Stimulated activated effector memory CD8-positive, alpha-beta T cell treated with anti-CD3 and anti-CD28 coated beads, Interleukin-12 subunit alpha, Interleukin-12 subunit beta, amount 100 ng/mL, for 72 hours (primary cell): Measurements from ENCODE around the gene OTX2.

ENCODE experiments used
- ATAC-seq: fragments of 150-1000 bp; cut with Tn5 transposase; 2 replicates; pipeline ENCODE4 v1.10.0; 2021
- DNase-seq, 2 donors: peaks; one replicate each; pipeline ENCODE4 v3.0.0; 2021 to 2022; ENCODE audit warnings: low spot score in 2 of 2
- H3K27ac Mint-ChIP-seq: one replicate; pipeline ENCODE4 v1.8.0; 2022; ENCODE audit warnings: mild to moderate bottlenecking, mixed read lengths
- H3K36me3 Mint-ChIP-seq: one replicate; pipeline ENCODE4 v1.8.0; 2022; ENCODE audit warnings: mild to moderate bottlenecking, mixed read lengths
- H3K4me1 Mint-ChIP-seq: one replicate; pipeline ENCODE4 v1.8.0; 2022; ENCODE audit warnings: mixed read lengths
- H3K4me3 Mint-ChIP-seq: one replicate; pipeline ENCODE4 v1.8.0; 2022; ENCODE audit warnings: mild to moderate bottlenecking, mixed read lengths
- H3K9me3 Mint-ChIP-seq: one replicate; pipeline ENCODE4 v1.8.0; 2022; ENCODE audit warnings: mixed read lengths

Gene OTX2

GRCh38 chr14:56816574-56817391 is 6.5 kb upstream of the OTX2 start:
- DNase-seq (no peak), ATAC-seq (no peak)
- H3K4me3 Mint-ChIP-seq = no peak overlapping the region
- H3K9me3 Mint-ChIP-seq = no peaks in the 10 kb centered on the region
- no peak overlapping the region for H3K27ac Mint-ChIP-seq
- H3K36me3 Mint-ChIP-seq = no peaks in the 10 kb centered on the region
- no peaks in the 10 kb centered on the region for H3K4me1 Mint-ChIP-seq

- Mint-ChIP-seq H3K4me3 (no peak overlapping the region), H3K36me3 (no peaks in the 10 kb centered on the region), H3K9me3 (no peaks in the 10 kb centered on the region), H3K4me1 (peaks cover 6% of the 10 kb centered on the region), H3K27ac (no peak overlapping the region)
- no peak for ATAC-seq
- no peak for DNase-seq
These were observed 5.5 kb upstream of the OTX2 start for GRCh38 chr14:56815745-56816144.

- no peak for DNase-seq
- no peak for ATAC-seq
- H3K4me3 Mint-ChIP-seq = no peak overlapping the region
- H3K9me3 Mint-ChIP-seq = no peaks in the 10 kb centered on the region
- no peak overlapping the region for H3K27ac Mint-ChIP-seq
- H3K4me1 Mint-ChIP-seq = peaks cover 12% of the 10 kb centered on the region
- H3K36me3 Mint-ChIP-seq = no peaks in the 10 kb centered on the region
These were observed 4.9 kb upstream of the OTX2 start for GRCh38 chr14:56814969-56815700.

GRCh38 chr14:56814519-56814959 is 4.3 kb upstream of the OTX2 start:
- ATAC-seq (no peak), DNase-seq (no peak)
- H3K4me1 Mint-ChIP-seq = peaks cover 18% of the 10 kb centered on the region
- peaks cover 6% of the 10 kb centered on the region for H3K36me3 Mint-ChIP-seq
- H3K27ac Mint-ChIP-seq = no peak overlapping the region
- no peak overlapping the region for H3K4me3 Mint-ChIP-seq
- H3K9me3 Mint-ChIP-seq = no peaks in the 10 kb centered on the region

GRCh38 chr14:56813143-56813551 is 2.9 kb upstream of the OTX2 start:
- Mint-ChIP-seq H3K4me1 (peaks cover 18% of the 10 kb centered on the region), H3K27ac (no peak overlapping the region), H3K4me3 (no peak overlapping the region), H3K36me3 (peaks cover 6% of the 10 kb centered on the region), H3K9me3 (no peaks in the 10 kb centered on the region)
- DNase-seq = no peak
- ATAC-seq = no peak

- Mint-ChIP-seq H3K27ac (no peak overlapping the region), H3K4me3 (no peak overlapping the region), H3K4me1 (peaks cover 19% of the 10 kb centered on the region), H3K36me3 (peaks cover 6% of the 10 kb centered on the region), H3K9me3 (no peaks in the 10 kb centered on the region)
- DNase-seq (no peak), ATAC-seq (no peak)
These were observed 2.3 kb upstream of the OTX2 start for GRCh38 chr14:56812364-56813141.

GRCh38 chr14:56811593-56812363 is 1.5 kb upstream of the OTX2 start:
- H3K9me3 Mint-ChIP-seq = no peaks in the 10 kb centered on the region

GRCh38 chr14:56810836-56811592 is 735 bp upstream of the OTX2 start:
- H3K4me3 Mint-ChIP-seq = no peak overlapping the region
- H3K27ac Mint-ChIP-seq = no peak overlapping the region
- H3K36me3 Mint-ChIP-seq = peaks cover 6% of the 10 kb centered on the region
- H3K9me3 Mint-ChIP-seq = no peaks in the 10 kb centered on the region
- H3K4me1 Mint-ChIP-seq = peaks cover 23% of the 10 kb centered on the region
- DNase-seq = no peak
- no peak for ATAC-seq

More at GRCh38 chr14:56811593-56812363, 1.5 kb upstream of the OTX2 start:
- H3K27ac Mint-ChIP-seq = no peak overlapping the region
- no peak for DNase-seq
- H3K4me3 Mint-ChIP-seq = no peak overlapping the region
- peaks cover 23% of the 10 kb centered on the region for H3K4me1 Mint-ChIP-seq
- H3K36me3 Mint-ChIP-seq = peaks cover 6% of the 10 kb centered on the region
- no peak for ATAC-seq

- H3K9me3 Mint-ChIP-seq = no peaks in the 10 kb centered on the region
- DNase-seq = no peak
- no peak for ATAC-seq
- no peak overlapping the region for H3K27ac Mint-ChIP-seq
- H3K4me1 Mint-ChIP-seq = peaks cover 31% of the 10 kb centered on the region
- peaks cover 6% of the 10 kb centered on the region for H3K36me3 Mint-ChIP-seq
- H3K4me3 Mint-ChIP-seq = no peak overlapping the region
These were observed 771 bp downstream of the OTX2 start for GRCh38 chr14:56809270-56810146.

GRCh38 chr14:56808383-56809269 is 1.7 kb downstream of the OTX2 start:
- ATAC-seq = no peak
- peaks cover 6% of the 10 kb centered on the region for H3K36me3 Mint-ChIP-seq
- no peaks in the 10 kb centered on the region for H3K9me3 Mint-ChIP-seq
- H3K4me3 Mint-ChIP-seq = no peak overlapping the region
- peaks cover 34% of the 10 kb centered on the region for H3K4me1 Mint-ChIP-seq
- H3K27ac Mint-ChIP-seq = no peak overlapping the region
- no peak for DNase-seq

GRCh38 chr14:56808110-56808382 is 2.2 kb downstream of the OTX2 start:
- ATAC-seq = no peak

GRCh38 chr14:56807386-56808109 is 2.7 kb downstream of the OTX2 start:
- no peak for DNase-seq
- Mint-ChIP-seq H3K9me3 (no peaks in the 10 kb centered on the region), H3K36me3 (peaks cover 6% of the 10 kb centered on the region), H3K4me1 (peaks cover 34% of the 10 kb centered on the region), H3K27ac (no peak overlapping the region), H3K4me3 (no peak overlapping the region)
- ATAC-seq = no peak

More at GRCh38 chr14:56808110-56808382, 2.2 kb downstream of the OTX2 start:
- peaks cover 6% of the 10 kb centered on the region for H3K36me3 Mint-ChIP-seq
- H3K4me1 Mint-ChIP-seq = peaks cover 34% of the 10 kb centered on the region
- no peaks in the 10 kb centered on the region for H3K9me3 Mint-ChIP-seq
- H3K4me3 Mint-ChIP-seq = no peak overlapping the region
- DNase-seq = no peak
- H3K27ac Mint-ChIP-seq = no peak overlapping the region
